ENCODE data around the gene GLB1L.
A peak's percentile ranks its signal among the peaks of the same experiment; 100 is the strongest.
"Not testable (repeated sequence)": the region's sequence is repeated elsewhere in the genome, so short reads cannot be mapped to it uniquely, and the experiment has no call there.

Gene GLB1L

GRCh38 chr2:219200502-219201326 lies 44.5 kb downstream of the GLB1L start:
- not testable (repeated sequence) for H3K36me3 Mint-ChIP-seq (ENCODE audit: insufficient read depth); DNase-seq (ENCODE audit: low spot score in 2 of 2); H3K9me3 Mint-ChIP-seq; H3K4me1 Mint-ChIP-seq; ATAC-seq (replicated peaks; ENCODE audit: extremely low read depth, poor library complexity, severe bottlenecking)
- Mint-ChIP-seq H3K27ac (ENCODE audit: low read depth) (peak overlapping the region; percentile 61), H3K27me3 (peaks cover 14% of the 10 kb centered on the region), H3K4me3 (peak overlapping the region; percentile 72)

DNA sequence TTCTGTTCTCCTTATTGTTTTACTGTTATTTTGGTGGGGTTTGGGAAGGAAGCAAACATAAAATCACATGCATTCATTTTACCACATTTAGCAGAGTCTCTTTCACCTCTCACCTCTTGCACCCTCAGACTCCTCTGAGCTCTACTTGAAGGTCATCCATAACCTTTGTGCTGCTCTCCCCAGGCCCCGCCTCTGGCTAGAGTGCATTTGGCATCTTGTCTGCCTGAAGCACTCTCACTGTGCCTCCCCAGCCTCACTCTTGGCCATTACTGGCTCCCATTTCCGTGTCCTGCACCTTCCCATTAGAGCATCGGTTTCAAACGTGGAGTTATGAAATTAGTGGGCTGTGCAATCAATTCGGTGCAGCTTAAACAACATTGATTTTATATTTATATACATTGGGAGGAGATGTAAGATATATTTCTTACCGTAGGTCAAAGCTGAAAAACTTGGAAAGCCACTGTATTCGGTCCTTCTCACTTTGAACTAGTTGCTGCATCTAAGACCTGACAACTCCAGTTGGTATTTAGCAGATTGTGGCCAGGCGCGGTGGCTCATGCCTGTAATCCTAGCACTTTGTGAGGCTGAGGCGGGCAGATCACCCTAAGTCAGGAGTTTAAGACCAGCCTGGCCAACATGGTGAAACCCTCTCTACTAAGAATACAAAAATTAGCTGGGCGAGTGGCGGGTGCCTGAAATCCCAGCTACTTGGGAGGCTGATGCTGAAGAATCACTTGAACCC lies 45.6 kb downstream of the GLB1L start:
- Mint-ChIP-seq H3K9me3 (no peaks in the 10 kb centered on the region), H3K27ac (ENCODE audit: low read depth) (no peak overlapping the region), H3K27me3 (peaks cover 14% of the 10 kb centered on the region), H3K4me1 (peaks cover 8% of the 10 kb centered on the region), H3K4me3 (peak overlapping the region; percentile 72), H3K36me3 (ENCODE audit: insufficient read depth) (peaks cover 3% of the 10 kb centered on the region)
- DNase-seq (ENCODE audit: low spot score in 2 of 2) (no peak), ATAC-seq (replicated peaks; ENCODE audit: extremely low read depth, poor library complexity, severe bottlenecking) (no peak)

DNA sequence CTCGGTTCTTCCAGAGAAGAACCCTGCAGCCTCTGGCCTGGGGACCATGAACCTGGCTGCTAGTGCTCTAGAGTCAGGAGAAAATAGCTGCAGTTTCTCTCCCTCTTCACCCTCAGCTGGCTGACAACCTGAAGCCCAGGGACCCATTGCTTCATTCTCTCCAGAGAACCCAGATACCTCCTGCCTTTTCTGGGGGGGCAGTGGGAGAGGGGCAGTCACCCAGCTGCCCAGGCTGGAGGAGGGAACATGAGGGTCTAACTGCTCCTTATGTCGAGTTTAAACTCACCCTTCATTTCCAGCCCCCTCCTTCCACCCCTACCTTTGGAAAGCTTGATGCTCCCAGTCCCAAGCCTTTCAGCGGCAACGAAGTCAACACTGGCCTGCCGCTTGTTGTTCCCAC lies 46.3 kb downstream of the GLB1L start:
- Mint-ChIP-seq H3K36me3 (ENCODE audit: insufficient read depth) (peaks cover 3% of the 10 kb centered on the region), H3K27ac (ENCODE audit: low read depth) (no peak overlapping the region), H3K9me3 (no peaks in the 10 kb centered on the region), H3K27me3 (peaks cover 14% of the 10 kb centered on the region), H3K4me3 (no peak overlapping the region), H3K4me1 (peaks cover 8% of the 10 kb centered on the region)
- ATAC-seq (replicated peaks; ENCODE audit: extremely low read depth, poor library complexity, severe bottlenecking) (no peak), DNase-seq (ENCODE audit: low spot score in 2 of 2) (no peak)

DNA sequence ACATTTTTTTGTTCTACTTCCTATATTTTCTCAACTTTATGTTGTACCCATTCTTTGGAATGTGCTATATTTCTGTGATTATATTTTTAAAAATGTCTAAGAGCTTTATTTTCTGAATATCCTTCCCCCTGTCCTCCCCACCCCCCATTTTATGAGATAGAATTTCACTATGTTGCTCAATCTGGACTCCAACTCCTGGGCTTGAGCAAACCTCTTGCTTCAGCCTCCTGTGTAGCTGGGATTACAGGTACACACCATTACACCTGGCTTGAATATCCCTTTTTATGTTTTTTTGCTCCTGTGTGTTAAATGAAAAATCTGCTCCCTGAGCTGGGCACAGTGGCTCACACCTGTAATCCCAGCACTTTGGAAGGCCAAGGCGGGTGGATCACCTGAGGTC lies 47.9 kb downstream of the GLB1L start:
- peaks cover 14% of the 10 kb centered on the region for H3K27me3 Mint-ChIP-seq
- no peak overlapping the region for H3K27ac Mint-ChIP-seq (ENCODE audit: low read depth)
- ATAC-seq (replicated peaks; ENCODE audit: extremely low read depth, poor library complexity, severe bottlenecking) (no peak), DNase-seq (ENCODE audit: low spot score in 2 of 2) (no peak)
- no peaks in the 10 kb centered on the region for H3K9me3 Mint-ChIP-seq
- H3K36me3 Mint-ChIP-seq (ENCODE audit: insufficient read depth): peaks cover 3% of the 10 kb centered on the region
- H3K4me1 Mint-ChIP-seq: peaks cover 8% of the 10 kb centered on the region
- H3K4me3 Mint-ChIP-seq: no peak overlapping the region

- H3K4me1 Mint-ChIP-seq: peaks cover 31% of the 10 kb centered on the region
- H3K4me3 Mint-ChIP-seq: no peak overlapping the region
- H3K27me3 Mint-ChIP-seq: no peaks in the 10 kb centered on the region
- H3K9me3 Mint-ChIP-seq: no peaks in the 10 kb centered on the region
- peak overlapping the region; percentile 63 for H3K27ac Mint-ChIP-seq (ENCODE audit: low read depth)
- H3K36me3 Mint-ChIP-seq (ENCODE audit: insufficient read depth): peaks cover 18% of the 10 kb centered on the region
- DNase-seq (ENCODE audit: low spot score in 2 of 2): no peak
- ATAC-seq (replicated peaks; ENCODE audit: extremely low read depth, poor library complexity, severe bottlenecking): no peak
These were observed 58.3 kb downstream of the GLB1L start for GRCh38 chr2:219186754-219187456.
